ENCODE results near the gene KCNH2.

KCNH2 gene

DNA sequence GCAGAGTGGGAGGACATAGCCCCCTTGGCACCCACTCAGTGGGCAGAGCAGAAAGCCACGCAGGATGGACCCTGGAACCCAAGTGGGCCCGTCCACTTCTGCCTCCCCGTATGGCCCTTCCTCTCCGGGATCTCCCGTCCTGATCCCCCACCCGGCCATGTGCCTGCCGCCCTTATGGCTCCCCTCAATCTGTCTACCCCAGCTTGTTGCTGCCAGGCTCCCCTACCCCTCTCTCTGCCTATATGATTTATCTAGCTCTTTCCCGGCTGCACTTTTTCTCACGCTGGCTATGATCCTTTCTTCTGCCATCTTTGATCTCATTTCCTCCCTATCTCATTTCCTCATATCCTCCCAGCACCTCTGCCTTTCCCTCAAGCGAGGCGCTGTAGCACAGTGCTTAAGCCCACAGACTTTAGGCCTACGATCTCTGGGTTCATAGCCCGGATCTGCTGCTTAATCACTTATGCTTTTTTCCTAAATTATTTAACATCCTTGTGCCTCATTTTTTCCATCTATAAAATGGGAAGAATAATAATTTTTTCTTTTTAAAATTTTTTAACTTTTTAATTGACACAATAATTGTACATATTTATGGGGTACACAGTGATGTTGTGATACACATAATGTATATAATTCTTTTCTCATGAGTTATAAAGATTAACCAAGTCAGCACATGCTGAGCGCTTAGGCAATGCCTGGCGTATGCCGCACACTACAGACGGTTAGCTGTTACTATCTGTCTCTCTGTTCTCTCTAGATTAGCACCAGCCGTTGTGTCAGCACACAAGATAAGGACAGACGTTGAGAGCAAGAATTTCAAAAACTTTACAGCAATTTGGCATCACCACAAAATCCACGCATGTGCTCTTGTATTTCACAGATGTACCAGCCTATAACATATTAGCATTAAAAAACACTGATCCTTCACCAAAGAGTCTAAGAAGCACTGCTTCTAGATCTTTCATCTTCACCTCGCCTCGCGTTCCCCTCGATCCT is 18.1 kb downstream of the KCNH2 start:
- DNase-seq = no peak

DNA sequence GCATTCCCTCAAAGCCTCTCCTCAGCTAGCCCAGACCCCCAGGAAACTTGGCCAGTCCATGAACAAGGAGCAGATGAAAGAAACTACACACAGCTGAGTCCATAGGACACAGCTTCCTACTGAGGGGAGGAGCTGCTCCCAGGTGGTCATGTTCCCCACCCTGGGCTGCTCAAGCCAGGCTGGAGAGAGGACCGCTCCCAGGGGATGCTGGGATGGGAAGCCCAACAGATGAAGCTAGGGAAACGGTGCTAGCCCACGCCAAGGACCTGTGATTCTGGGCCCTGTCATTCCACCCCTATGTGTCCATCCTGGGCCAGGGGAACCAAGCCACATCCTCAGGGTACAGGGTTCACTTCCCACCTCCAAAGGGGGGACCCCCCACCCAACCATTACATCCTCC is 19.0 kb downstream of the KCNH2 start:
- no peak for DNase-seq

DNA sequence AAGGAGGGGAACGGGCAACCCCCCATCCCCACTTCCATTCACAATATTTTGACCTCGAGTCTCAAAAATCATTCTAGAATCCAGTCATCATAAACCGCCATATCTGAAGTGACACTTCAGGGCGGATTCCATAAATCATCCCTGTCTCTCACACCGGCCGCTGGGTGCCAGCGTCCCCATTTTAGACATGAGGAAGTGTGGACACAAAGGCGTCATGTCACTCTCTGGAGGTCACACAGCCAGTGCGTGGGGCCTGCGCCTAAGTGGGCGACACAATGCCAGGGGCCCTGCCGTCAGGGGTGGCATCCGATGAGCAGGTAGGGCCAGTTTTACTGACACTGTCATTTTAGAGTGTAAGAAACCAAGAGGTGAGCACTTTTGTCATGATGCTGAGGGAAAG is 19.5 kb downstream of the KCNH2 start:
- DNase-seq = no peak

DNA sequence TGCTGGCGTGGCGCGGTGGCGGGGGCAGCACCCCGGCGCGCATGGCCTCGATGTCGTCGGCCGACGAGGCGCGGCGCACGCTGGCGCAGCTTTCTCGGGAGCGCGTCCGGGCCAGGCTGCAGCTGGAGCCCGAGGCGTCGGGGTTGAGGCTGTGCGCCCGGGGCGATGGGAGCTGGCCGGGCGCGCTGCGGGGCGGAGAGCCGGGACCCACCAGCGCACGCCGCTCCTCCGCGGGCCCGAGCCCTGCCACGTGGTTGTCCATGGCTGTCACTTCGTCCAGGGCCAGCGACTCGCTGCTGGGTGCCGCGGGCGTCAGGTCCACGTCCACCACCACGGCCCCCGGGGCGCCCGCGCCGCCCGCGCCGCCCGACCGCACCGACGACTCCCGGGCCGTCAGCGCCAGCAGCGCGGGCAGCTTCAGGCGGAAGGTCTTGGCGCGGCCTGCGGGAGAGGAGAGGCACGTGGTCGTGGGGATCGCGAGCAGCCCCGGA is 20.0 kb downstream of the KCNH2 start:
- DNase-seq = no peak

DNA sequence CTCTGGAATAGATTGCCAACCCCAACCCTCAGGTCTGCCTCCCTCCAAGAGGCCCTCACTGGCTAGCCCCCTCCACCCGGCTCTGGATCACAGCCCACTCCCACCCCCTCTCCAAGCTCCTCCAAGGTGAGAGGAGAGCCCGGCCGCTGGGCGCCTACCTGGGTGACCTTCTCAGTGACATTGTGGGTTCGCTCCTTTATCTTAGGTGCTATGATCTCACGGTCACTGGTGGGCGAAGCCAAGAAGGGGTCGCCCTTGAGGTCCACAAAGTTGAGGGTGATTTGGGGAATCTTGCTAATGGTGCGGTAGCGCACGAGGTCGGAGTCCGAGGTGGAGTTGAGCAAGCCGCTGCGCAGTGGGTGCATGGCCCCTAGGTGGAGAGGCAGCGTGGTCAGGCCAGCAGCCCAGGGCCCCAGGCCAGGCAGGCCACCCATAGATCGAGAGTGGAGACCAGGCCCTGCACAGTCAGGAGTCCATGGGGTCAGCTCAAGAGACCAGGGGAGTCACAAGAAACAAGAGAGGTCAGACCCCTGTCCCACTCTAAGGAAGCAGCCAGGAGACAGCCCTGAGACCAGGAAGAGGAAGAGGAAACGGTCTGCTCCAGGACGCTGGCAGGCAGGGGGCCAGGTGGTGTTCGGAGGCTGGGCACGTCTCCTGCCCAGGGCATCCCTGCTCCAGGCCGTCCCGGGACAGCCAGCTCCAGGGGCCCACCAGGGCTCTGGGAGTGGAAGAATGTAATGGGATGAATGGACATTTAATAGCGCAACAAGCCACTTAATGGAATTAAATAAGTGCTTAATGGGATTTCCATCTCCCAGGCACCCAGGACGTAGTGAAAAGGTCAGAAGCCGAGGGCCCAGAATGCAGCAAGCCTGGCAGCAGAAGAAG is 20.7 kb downstream of the KCNH2 start:
- DNase-seq = no peak

DNA sequence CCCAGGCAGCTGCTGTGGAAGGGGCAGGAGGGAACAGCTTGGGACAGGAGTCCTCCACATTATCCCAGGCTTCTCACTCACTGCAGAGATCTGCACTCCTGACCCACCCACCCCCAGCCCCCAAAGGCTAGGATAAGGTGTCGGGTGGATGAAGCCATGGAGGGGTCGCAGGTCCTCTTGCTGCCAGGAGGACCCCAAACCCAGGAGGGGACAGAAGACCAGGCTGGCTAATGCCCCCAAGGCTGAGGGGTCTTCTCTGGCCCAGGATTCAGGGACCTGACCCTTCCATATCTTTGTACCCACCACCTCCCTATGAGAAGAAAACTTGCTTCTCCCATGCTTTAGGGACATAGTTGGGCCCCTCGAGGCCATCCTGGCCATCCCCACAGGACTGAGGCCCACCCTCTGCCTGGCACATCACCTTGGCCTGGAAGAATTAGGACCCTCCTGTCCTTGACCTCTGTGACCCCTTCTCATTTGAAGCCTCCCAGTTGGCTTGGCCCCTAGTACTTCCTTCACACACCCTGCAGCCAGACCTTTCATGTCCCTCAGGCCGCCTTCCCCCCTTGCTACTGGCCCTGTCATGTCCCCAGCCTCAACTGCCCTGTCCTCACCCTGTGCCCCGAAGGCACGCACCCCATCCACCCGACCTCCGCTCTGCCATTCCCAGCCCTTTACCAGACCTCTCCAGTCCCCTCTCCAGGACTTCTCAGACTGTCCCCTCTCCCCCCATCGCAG is 21.6 kb downstream of the KCNH2 start:
- DNase-seq = no peak

DNA sequence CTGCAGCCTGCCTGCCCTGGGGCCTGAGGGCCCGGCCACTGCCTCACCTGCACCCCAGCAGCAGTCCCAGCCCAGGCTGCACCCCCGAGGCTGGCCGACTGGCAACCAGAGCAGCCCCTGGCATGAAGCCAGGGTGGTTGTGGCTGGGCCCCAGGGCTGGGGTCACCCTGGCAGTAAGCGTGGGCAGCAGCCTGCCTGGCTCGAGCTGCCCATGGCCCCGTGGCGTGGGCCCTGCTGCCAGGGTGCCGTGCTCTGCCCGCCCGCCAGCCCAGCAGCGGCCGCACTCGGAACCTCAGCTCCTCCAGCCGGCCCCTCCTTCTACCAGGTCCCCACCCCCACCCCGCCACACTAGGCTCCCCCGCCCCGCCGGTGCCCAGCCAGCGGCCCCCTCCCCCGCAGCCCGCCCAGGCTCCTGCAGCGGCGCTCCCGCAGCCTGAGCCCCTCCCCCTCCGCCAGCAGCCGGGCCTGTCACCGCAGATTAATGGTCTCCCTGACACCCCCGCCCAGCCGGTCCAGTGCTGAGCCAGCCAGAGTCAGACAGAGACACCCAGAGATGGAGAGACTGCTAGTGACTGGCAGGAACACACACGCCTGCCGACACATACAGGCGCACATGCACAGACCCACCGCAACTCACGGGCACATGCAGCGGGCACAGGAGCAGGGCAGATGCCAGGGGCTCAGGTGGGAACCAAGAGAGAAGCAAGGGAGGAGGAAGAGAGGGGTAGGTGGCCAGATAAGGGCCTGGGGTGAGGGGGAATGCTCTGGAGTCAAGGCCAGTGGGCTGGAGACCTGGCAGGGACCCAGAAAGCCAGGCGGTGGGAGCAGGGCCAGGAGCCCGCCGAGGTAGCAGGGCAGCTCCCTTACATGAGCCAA is 22.4 kb downstream of the KCNH2 start:
- no peak for DNase-seq

DNA sequence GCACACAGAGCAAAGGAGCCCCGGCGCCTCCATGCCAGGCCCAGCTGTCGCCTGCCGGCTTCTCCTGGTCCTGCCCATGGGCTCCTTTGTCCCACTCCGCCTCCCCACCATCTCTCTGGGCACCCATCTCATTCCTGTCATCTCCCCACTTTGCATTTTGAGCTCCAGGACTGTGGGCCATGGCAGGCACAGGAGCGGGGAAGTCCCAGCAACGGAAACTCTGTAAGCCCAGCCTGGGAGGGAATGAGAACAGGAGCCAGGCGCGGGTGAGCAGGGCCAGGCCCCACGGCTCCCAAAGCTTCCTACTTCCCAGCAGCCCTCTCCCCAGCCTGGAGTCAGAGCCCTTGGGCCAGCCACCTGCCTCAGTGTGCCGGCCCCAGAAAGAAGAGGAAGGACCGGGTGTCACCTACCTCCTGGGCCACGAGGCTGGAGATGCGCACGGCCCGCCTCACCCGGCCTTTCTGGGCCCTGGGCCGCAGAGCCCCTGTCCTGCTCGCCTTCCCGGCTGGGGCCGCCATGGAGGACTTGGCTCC is 23.1 kb downstream of the KCNH2 start:
- no peak for DNase-seq

DNA sequence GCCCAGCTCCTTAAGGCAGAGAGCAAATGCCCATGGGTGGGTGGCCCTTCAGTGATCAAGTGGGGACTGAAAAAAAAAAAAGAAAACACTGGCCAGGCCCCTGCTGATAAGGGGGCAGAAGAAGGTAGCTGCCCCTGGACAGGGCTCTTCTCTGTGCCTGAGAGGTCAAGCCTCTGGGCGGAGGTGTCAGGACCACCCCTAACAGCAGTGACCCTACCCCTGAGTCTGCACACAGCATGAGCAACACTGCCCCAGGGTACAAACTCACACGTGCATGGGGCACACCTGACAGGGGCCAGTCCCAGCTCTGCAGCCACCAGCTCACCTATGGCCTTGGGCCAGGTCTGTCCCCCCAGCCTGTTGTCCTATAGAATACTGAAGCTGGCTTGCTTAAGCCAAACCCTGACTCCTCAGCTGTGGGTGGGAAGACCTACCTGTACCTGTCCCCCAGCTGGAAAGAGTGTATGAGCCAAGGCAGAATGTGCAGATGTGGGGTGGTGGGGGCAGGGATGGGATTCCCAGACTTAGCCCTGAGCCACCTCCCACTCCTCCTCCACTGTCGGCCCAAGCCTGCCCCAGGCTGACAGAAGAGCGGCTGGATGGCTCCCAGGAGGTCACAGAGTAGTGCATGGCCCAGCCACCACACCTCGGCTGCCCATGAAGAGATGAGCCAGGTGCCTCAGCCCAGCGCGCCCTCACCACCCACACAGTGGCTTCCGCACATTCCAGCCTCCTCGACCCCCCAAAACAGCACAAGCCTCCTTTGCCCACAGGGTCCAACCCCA is 23.7 kb downstream of the KCNH2 start:
- no peak for DNase-seq

DNA sequence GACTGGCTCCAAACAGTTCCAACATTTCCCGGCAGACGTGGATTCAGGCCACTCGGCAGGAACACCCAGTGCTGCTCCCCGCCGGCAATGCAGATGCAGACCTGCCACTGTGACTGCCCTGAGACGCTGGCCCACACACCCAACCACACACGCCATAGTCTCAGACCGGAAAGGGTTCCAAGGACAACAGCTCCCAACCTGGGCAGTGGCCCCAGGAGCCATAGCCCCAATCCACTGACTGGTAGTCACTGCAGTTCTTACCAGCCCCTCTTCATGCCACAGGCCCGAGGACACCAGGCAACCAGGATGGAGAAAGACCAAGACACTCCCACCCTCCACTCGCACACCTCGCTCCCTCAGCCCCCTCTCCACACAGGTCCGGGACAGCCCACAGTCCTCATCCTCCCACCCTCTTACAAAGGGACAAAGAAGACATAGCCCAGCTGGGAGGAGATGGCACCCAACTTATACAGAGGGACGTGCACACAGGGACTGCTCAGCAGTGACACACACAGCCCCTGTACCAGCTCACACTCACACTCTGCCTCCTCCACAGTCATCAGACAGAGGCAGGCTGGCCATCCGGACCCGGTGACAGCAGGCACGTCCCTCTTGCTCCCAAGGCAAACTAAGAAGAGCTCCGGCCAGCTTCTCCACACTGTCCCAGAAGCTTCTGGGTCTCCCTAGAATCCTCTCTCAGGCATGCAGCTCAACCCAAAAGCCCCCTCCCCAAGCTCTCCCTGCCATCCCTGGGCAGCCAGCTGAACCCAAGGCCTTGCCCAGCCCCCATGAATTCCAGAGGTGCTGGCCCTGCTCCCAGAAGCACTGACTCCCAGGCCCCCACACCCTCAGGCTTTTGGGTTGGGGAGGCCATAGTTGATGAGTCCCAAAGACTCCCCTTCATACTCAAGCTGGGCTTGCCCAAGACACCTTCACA is 24.8 kb downstream of the KCNH2 start:
- no peak for DNase-seq

DNA sequence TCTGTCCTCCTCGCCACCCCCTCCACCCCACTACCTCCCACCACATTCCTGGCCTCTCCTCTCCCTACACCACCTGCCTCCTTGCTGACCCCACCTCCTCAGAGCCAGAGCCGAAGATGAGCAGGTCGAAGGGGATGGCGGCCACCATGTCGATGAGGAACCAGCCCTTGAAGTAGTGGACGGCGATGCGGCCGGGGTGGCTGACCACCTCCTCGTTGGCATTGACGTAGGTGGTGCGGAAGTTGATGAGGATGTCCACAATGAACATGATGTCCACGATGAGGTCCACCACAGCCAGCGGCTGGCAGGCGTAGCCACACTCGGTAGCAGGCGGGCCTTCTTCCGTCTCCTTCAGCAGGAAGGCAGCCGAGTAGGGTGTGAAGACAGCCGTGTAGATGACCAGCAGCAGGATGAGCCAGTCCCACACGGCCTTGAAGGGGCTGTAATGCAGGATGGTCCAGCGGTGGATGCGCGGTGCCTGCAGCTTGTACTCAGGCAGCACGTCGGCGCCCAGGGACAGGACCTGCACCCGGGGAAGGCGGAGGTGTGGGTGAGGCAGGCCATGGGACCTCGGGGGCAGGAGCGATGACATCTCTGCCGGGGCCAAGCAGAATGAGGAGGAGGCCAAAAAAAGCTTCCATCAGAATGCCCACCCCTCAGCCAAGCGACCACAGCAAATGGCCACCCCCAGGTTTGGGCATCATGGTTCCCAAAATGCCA is 25.6 kb downstream of the KCNH2 start:
- no peak for DNase-seq

DNA sequence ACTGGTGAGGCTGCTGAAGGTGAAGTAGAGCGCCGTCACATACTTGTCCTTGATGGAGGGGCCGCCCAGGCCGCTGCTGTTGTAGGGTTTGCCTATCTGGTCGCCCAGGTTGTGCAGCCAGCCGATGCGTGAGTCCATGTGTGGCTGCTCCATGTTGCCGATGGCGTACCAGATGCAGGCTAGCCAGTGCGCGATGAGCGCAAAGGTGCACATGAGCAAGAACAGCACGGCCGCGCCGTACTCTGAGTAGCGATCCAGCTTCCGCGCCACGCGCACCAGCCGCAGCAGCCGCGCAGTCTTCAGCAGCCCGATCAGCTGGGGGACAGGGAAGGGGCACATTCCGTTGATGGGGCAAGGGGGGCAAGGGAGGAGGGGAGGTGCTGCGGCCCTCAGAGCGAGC is 26.6 kb downstream of the KCNH2 start:
- DNase-seq = no peak

DNA sequence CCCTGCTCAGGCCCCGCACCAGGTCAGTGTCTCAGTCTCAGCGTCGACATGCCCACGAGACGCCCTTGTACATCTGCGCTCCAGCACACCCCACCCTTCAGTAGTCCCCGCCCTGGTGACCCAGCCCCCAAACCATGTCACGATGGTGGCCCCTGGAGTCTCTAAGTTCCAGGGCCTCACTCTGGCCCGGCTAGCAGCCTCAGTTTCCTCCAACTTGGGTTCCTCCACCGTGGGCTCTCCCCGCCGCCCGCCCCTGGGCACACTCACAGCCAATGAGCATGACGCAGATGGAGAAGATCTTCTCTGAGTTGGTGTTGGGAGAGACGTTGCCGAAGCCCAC is 27.0 kb downstream of the KCNH2 start:
- DNase-seq = no peak

DNA sequence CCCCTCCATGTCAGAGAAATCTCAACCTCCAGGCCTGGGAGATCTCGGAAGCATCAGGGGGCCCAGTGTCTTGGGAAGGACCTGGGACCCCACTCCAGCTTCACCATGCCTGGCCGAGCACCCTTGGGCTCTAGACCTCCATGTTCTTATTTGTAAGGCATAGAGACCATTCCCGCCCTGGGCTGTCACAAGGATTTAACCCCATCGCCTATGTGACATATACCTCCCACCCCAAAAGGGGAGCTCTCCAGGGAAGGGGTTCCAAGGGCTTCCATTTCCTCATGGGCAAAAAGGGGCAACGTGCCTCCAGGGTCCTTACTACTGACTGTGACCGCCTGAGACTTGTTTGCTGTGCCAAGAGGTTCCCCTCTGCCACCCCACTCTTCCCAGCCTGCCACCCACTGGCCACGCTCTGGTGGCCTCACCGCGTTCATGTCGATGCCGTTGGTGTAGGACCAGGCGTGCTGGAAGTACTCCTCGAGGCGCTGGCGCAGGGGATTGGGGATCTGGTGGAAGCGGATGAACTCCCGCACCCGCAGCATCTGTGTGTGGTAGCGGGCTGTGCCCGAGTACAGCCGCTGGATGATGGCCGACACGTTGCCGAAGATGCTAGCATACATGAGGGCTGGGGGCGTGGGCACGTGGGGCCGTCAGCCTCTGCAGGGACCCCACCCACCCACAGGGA is 27.5 kb downstream of the KCNH2 start:
- no peak for DNase-seq

DNA sequence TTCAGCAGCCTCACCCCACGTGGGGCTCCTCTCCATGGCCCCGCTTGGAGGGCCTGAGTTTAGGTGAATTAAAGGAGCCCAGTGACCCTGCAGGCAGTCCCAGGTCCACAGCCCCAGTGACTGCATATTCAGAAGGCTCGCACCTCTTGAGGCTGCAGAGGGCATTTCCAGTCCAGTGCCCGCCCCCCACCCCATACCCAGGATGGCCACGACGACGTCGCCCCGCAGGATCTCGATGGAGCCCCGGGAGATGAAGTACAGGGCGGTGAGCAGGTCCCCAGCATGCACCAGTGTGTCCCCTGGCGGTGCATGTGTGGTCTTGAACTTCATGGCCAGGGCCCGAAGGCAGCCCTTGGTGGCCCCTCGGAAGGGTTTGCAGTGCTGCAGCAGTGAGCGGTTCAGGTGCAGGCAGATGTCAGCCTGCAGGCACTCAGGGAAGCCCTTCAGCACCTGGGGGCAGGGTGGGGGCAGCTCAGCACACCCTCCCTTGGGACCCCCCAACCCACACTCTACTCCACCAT is 28.1 kb downstream of the KCNH2 start:
- no peak for DNase-seq

DNA sequence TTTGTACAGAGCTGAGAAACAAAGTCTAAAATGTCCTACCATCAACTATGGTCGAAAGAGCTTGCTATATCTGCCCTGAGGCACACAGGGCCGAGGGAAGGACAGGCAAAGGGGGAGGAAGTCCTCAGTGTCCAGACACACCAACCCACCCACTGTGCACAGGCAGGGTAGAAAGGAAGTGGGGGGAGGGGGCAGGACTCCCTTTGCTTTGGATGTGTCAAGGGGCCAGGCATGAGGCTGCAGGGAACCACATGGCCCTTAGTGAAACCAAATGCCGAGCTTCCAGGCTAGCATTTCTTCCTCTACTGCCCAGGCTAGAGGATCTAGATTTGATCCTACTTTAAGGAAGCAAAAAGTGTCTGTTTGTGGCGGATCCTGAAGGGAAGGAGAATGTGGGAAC is 28.6 kb downstream of the KCNH2 start:
- no peak for DNase-seq

DNA sequence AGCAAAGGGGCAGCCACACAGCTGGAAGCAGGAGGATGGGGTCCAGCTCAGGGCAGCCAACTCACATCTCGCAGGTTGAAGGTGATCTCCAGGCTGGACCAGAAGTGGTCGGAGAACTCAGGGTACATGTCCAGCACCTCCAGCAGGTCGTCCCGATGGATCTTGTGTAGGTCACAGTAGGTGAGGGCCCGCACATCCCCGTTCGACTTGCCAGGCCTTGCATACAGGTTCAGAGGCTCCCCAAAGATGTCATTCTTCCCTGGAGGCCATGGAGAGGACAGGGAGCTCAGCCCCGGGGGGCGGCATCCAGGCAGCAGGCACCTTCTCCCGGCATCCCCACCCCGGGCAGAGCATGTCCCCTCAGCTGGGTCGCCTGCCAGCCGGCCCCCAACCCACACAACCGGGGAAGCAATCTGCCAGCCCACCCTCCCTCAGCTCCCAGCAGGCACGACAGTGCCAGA is 29.3 kb downstream of the KCNH2 start:
- DNase-seq = no peak
